ENCODE results near the gene ISLR. TPM values are rescaled to one million over a fixed set of nuclear protein-coding genes. Genes with fewer than 3 reads are reported as not detected.
A peak's percentile ranks its signal among the peaks of the same experiment; 100 is the strongest.

The ISLR gene
- total RNA-seq, 1 experiment from 2014 or later: not detected

GRCh38 chr15:74133694-74134386, 39.7 kb upstream of the ISLR start:
- no peak for DNase-seq
- H3K36me3 ChIP-seq (ENCODE audit: low read depth): no peaks in the 10 kb centered on the region
- TF ChIP-seq EZH2 (IDR thresholded peaks at IDR 0.05; ENCODE audit: low read depth) (no peak), CTCF (conservative IDR thresholded peaks at IDR 0.05) (no peak)
- intact Hi-C loops (cut with micrococcal nuclease; ENCODE audit: unreplicated experiment): no loop called here
- H3K9me2 ChIP-seq (ENCODE audit: insufficient read depth): no peaks in the 10 kb centered on the region
- no peaks in the 10 kb centered on the region for H3K9me3 ChIP-seq (ENCODE audit: insufficient read depth, low read depth)
- CTCF ChIA-PET: interaction anchor here (0.6 kb wide), 1 partner anchor 82 kb away, joined by 6 read pairs; no protein-coding TSS in a partner anchor
- peaks cover 7% of the 10 kb centered on the region; the same call in 1 of the 2 replicates for H3F3A ChIP-seq (ENCODE audit: insufficient read depth, low read depth)
- peaks cover 7% of the 10 kb centered on the region for H3K27me3 ChIP-seq (ENCODE audit: insufficient read depth, low read depth)
- POLR2A ChIA-PET (ENCODE audit: unreplicated experiment): no interaction called here
- no peak overlapping the region for H3K4me2 ChIP-seq
- H3K27ac ChIP-seq: no peak overlapping the region
- H3K4me3 ChIP-seq: no peak overlapping the region
- no TSS peak for BruUV-seq (replicated peaks)
- no peaks in the 10 kb centered on the region for H4K20me1 ChIP-seq (ENCODE audit: insufficient read depth)
- H3K4me1 ChIP-seq (replicated peaks; ENCODE audit: insufficient read depth): peaks cover 12% of the 10 kb centered on the region
- H3K79me2 ChIP-seq (ENCODE audit: low read depth): no peaks in the 10 kb centered on the region
- H2AFZ ChIP-seq: no peak overlapping the region

GRCh38 chr15:74134387-74135027, 39.0 kb upstream of the ISLR start:
- Histone ChIP-seq H4K20me1 (ENCODE audit: insufficient read depth) (no peaks in the 10 kb centered on the region), H3K9me2 (ENCODE audit: insufficient read depth) (no peaks in the 10 kb centered on the region), H2AFZ (no peak overlapping the region), H3K4me3 (no peak overlapping the region), H3K4me2 (no peak overlapping the region), H3K27ac (no peak overlapping the region), H3K36me3 (ENCODE audit: low read depth) (no peaks in the 10 kb centered on the region), H3K79me2 (ENCODE audit: low read depth) (no peaks in the 10 kb centered on the region), H3K27me3 (ENCODE audit: insufficient read depth, low read depth) (peaks cover 4% of the 10 kb centered on the region), H3K9me3 (ENCODE audit: insufficient read depth, low read depth) (no peaks in the 10 kb centered on the region), H3K4me1 (replicated peaks; ENCODE audit: insufficient read depth) (peaks cover 12% of the 10 kb centered on the region), H3F3A (ENCODE audit: insufficient read depth, low read depth) (peaks cover 7% of the 10 kb centered on the region; the same call in 1 of the 2 replicates)
- no peak for TF ChIP-seq EZH2 (IDR thresholded peaks at IDR 0.05; ENCODE audit: low read depth)
- 0 out of 2 replicates have a peak, but pooled peaks have one; percentile 30 for TF ChIP-seq CTCF (conservative IDR thresholded peaks at IDR 0.05)
- no peak for DNase-seq
- CTCF ChIA-PET: interaction anchor here (0.6 kb wide), 1 partner anchor 83 kb away, joined by 6 read pairs; no protein-coding TSS in a partner anchor
- BruUV-seq (replicated peaks): no TSS peak
- POLR2A ChIA-PET (ENCODE audit: unreplicated experiment): no interaction called here
- intact Hi-C loops (cut with micrococcal nuclease; ENCODE audit: unreplicated experiment): no loop called here

- DNase-seq: no peak
- H3K36me3 ChIP-seq (ENCODE audit: low read depth): no peaks in the 10 kb centered on the region
- H3K9me3 ChIP-seq (ENCODE audit: insufficient read depth, low read depth): no peaks in the 10 kb centered on the region
- intact Hi-C loops (cut with micrococcal nuclease; ENCODE audit: unreplicated experiment): no loop called here
- no peaks in the 10 kb centered on the region; the same call in 1 of the 2 replicates for H3K27me3 ChIP-seq (ENCODE audit: insufficient read depth, low read depth)
- no peak overlapping the region for H3K27ac ChIP-seq
- no peak overlapping the region for H3K4me3 ChIP-seq
- H4K20me1 ChIP-seq (ENCODE audit: insufficient read depth): no peaks in the 10 kb centered on the region
- H3F3A ChIP-seq (ENCODE audit: insufficient read depth, low read depth): peaks cover 7% of the 10 kb centered on the region; the same call in 1 of the 2 replicates
- ChIA-PET POLR2A (ENCODE audit: unreplicated experiment) (no interaction called here), CTCF (interaction anchor here (0.7 kb wide), 1 partner anchor 71 kb away, joined by 3 read pairs; no protein-coding TSS in a partner anchor)
- peaks cover 12% of the 10 kb centered on the region for H3K4me1 ChIP-seq (replicated peaks; ENCODE audit: insufficient read depth)
- TF ChIP-seq CTCF (conservative IDR thresholded peaks at IDR 0.05) (no peak), EZH2 (IDR thresholded peaks at IDR 0.05; ENCODE audit: low read depth) (no peak)
- peak overlapping the region; percentile 81; the same call in 1 of the 2 replicates for H3K4me2 ChIP-seq
- H2AFZ ChIP-seq: no peak overlapping the region
- no peaks in the 10 kb centered on the region for H3K79me2 ChIP-seq (ENCODE audit: low read depth)
- no TSS peak for BruUV-seq (replicated peaks)
- no peaks in the 10 kb centered on the region for H3K9me2 ChIP-seq (ENCODE audit: insufficient read depth)
Observed at GRCh38 chr15:74135041-74135565, 38.4 kb upstream of the ISLR start.

Measured in PC-9 (cell line).